ENCODE measurements around the gene GLCE. TPM values are rescaled to one million over a fixed set of nuclear protein-coding genes. Genes with fewer than 3 reads are reported as not detected.

The GLCE gene
- total RNA-seq = 10 to 100 TPM; 20.4 to 26.1 (median 22.9) TPM

DNA sequence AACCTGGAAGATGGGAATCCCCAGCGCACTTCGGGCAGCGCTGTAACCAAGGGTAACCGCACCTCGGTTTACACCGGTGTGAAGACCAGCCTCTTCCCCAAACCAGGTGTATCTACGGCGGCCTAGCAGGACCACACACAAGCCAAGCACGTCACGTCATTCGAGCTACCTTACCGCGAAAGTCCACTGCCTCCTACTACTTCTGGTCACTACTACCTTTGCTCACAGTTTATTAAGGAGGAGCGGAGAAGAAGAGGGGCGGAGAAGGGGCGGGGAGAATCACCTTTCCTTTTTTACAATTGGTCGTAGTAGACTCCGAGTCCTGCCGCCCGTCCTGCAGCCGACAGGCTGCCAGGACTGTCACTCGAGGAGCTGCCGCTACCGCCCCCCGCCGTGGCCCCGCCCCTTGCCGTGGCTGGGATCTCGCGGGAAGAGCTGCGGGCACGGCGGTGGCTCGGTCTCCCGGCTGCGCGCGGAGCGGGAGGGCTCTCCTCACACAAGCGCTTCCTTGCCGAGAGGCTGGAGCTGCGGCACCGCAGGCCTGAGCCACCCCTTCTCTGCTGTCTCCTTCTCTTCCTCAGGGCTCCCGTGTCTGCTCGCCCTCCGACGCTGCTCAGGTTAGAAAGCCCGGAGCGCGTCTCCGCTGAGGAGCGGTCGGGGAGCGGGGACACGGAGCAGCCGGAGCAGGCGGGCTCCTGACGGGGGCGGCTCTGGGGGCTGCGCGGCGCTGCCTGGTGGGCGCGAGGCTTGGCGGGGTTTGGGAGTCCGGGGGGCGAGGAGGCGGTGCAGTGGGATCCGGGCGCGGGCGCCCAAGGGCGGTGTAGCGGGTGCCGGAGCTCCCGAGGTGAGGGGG is at the start of gene GLCE:
GLCE (plus strand) TSS at position 495 of the 853 bp plus-strand sequence. CDS start 95,172 bp downstream, outside the sequence.
- intact Hi-C loops (cut with DNase I) = no loop called here
- Histone ChIP-seq H3K36me3 (no peaks in the 10 kb centered on the region), H3K9me3 (no peaks in the 10 kb centered on the region), H3K4me1 (peaks cover 0 to 32% (median 0%) of the 10 kb centered on the region in 3 donors), H3K27ac (peak within 1 kb of the TSS; percentile 87 to 92 (median 91)), H3K27me3 (no peaks in the 10 kb centered on the region), H3K4me3 (peak within 1 kb of the TSS; percentile 81 to 99 (median 90))
- peak; percentile 58 for DNase-seq
- TF ChIP-seq, protein P1, sequence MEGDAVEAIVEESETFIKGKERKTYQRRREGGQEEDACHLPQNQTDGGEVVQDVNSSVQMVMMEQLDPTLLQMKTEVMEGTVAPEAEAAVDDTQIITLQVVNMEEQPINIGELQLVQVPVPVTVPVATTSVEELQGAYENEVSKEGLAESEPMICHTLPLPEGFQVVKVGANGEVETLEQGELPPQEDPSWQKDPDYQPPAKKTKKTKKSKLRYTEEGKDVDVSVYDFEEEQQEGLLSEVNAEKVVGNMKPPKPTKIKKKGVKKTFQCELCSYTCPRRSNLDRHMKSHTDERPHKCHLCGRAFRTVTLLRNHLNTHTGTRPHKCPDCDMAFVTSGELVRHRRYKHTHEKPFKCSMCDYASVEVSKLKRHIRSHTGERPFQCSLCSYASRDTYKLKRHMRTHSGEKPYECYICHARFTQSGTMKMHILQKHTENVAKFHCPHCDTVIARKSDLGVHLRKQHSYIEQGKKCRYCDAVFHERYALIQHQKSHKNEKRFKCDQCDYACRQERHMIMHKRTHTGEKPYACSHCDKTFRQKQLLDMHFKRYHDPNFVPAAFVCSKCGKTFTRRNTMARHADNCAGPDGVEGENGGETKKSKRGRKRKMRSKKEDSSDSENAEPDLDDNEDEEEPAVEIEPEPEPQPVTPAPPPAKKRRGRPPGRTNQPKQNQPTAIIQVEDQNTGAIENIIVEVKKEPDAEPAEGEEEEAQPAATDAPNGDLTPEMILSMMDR (IDR thresholded peaks at IDR 0.05) = no peak
- TF ChIP-seq POLR2A (IDR thresholded peaks at IDR 0.05) = peak in 3 of 4 donors; percentile 59 to 93 (median 80)
- 0 to 1% methylated on average over 20 to 21 of the region's 76 CpGs for whole genome bisulfite sequencing, 2 donors

DNA sequence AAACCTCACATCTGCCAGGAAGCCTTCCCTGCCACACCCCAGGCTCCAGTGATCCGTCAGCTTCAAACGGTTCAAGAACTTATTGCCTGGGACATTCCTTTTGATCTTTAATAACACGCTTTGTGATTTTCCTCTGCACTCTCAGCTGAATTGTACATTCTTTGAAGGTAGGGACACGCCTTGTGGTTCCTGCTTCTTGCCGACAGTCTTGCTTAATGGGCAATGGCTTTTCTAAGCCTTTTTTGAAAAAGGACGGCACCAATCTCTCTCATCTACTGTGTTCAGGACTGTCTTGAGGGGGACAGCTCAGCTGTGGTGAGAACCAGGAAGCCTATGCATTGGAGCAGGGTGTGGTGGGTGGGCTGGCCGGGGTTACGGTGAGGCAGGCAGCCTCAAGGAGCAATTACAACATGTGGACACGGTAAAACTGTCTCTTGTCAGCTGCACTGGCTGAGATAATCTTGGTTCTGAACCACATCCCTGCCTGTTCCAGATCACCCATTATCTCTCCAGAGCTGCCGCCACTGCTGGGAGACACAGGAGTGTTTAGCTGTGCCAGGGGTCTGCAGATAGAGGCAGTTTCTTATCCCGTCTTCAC is 46.0 kb upstream of the GLCE start:
- Histone ChIP-seq H3K4me3 (no peak overlapping the region), H3K9me3 (no peaks in the 10 kb centered on the region), H3K27me3 (peaks cover 0 to 15% (median 0%) of the 10 kb centered on the region in 4 donors), H3K4me1 (peaks cover 0 to 52% (median 28%) of the 10 kb centered on the region in 3 donors), H3K36me3 (no peaks in the 10 kb centered on the region), H3K27ac (peak overlapping the region; percentile 39 to 71 (median 54))
- TF ChIP-seq POLR2A (IDR thresholded peaks at IDR 0.05) = no peak
- TF ChIP-seq, protein P1 (IDR thresholded peaks at IDR 0.05) = no peak
- intact Hi-C loops (cut with DNase I) = no loop called here
- 24 to 45% methylated on average over 6 to 7 of the region's 11 CpGs for WGBS, 2 donors
- no peak for DNase-seq

DNA sequence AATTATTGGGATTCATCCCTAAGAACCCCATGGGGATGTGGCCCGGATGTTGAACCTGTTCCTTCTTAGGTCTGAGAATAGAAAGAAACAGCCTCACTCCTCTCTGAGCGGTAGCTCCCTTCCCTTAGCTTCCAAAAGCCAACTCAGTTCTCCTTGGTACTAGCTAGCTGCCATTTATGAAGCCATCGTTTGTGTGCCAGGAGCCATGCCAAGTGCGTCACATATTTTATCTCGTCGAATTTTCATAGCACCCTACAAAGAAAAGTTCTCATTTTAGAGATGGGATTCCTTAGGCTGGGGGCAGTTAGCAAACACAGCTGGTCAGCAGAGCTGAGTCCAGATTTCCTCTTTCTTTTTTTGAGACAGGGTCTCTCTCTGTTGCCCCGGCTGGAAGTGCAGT is 45.4 kb upstream of the GLCE start:
- H3K36me3 ChIP-seq = no peaks in the 10 kb centered on the region
- H3K27me3 ChIP-seq = peaks cover 0 to 15% (median 0%) of the 10 kb centered on the region in 4 donors
- intact Hi-C loops (cut with DNase I) = no loop called here
- no peak for DNase-seq
- no peak overlapping the region for H3K4me3 ChIP-seq
- H3K9me3 ChIP-seq = no peaks in the 10 kb centered on the region
- peaks cover 0 to 58% (median 28%) of the 10 kb centered on the region in 3 donors for H3K4me1 ChIP-seq
- TF ChIP-seq, protein P1 (IDR thresholded peaks at IDR 0.05) = no peak
- no peak for TF ChIP-seq POLR2A (IDR thresholded peaks at IDR 0.05)
- 73 to 87% methylated on average over 7 of the region's 7 CpGs for WGBS, 2 donors
- H3K27ac ChIP-seq = peak overlapping the region in 2 of 4 donors; percentile 39 to 67

DNA sequence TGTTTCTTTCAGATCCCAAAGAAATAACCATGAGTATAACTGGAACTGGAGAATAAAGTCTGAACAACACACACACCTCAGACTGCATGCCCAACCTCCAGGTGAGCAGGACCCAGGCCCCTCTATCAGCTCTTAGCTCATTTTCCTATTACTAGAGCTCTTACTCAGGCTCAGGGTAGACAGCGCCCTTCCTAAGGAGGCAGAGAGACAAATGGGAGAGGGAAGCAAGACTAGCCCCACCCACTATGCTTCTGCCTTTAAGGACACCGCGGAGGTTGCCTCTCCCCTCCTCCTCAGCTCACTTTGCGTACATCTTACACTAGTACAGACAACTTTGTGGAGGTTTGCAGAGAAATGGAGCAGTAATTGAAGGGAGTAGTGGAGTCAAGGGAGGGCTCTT is 44.0 kb upstream of the GLCE start:
- WGBS, 2 donors = 78 to 92% methylated on average over 4 of the region's 4 CpGs
- intact Hi-C loops (cut with DNase I) = no loop called here
- H3K4me3 ChIP-seq = no peak overlapping the region
- H3K4me1 ChIP-seq = peaks cover 0 to 60% (median 28%) of the 10 kb centered on the region in 3 donors
- H3K27ac ChIP-seq = no peak overlapping the region
- TF ChIP-seq POLR2A (IDR thresholded peaks at IDR 0.05) = no peak
- TF ChIP-seq, protein P1 (IDR thresholded peaks at IDR 0.05) = no peak
- H3K36me3 ChIP-seq = no peaks in the 10 kb centered on the region
- peaks cover 0 to 15% (median 0%) of the 10 kb centered on the region in 4 donors for H3K27me3 ChIP-seq
- H3K9me3 ChIP-seq = no peaks in the 10 kb centered on the region
- no peak for DNase-seq

DNA sequence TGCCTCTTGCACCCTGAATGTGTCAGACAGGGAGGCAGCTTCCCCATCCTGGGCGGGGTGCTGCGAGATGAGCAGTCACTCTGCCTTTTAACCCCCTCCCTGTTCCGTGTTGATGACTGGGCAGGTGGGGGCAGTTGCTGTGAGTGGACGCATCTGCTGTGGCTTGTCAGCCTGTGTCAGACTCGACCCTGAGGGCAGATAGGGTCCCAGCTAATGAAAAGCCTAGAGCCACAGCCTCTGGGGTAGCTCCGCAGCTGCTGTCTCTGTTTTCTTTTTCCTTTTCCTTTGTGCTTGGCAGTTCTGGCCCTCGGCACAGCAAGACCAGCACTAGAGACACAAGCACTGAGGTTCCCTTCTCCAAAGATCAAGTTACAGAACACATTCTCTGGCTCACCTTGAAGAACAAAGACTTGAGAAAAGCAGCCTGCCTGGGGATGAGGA is 43.0 kb upstream of the GLCE start:
- TF ChIP-seq, protein P1 (IDR thresholded peaks at IDR 0.05) = no peak
- TF ChIP-seq POLR2A (IDR thresholded peaks at IDR 0.05) = no peak
- intact Hi-C loops (cut with DNase I) = no loop called here
- Histone ChIP-seq H3K9me3 (no peaks in the 10 kb centered on the region), H3K4me3 (no peak overlapping the region), H3K27me3 (peaks cover 0 to 15% (median 0%) of the 10 kb centered on the region in 4 donors), H3K27ac (peak overlapping the region in 2 of 4 donors; percentile 28 to 35), H3K4me1 (peaks cover 0 to 60% (median 28%) of the 10 kb centered on the region in 3 donors), H3K36me3 (no peaks in the 10 kb centered on the region)
- 0 to 60% methylated on average over 1 to 4 of the region's 7 CpGs for WGBS, 2 donors
- no peak for DNase-seq

Data from esophagus squamous epithelium (tissue), 5 donors.